ENCODE measurements around the gene PELI2.
A peak's percentile ranks its signal among the peaks of the same experiment; 100 is the strongest.

Gene PELI2

GRCh38 chr14:56143025-56143424, 24.8 kb downstream of the PELI2 start:
- Histone ChIP-seq H2AFZ (ENCODE audit: low read length, unreplicated experiment) (no peak overlapping the region), H3K4me3 (ENCODE audit: low read depth, low read length) (no peak overlapping the region), H3K27me3 (ENCODE audit: insufficient read depth, low read length) (no peaks in the 10 kb centered on the region), H3K36me3 (ENCODE audit: insufficient read depth, low read length) (no peaks in the 10 kb centered on the region), H3K79me2 (ENCODE audit: control insufficient read depth, insufficient read depth, low read length, unreplicated experiment) (no peaks in the 10 kb centered on the region), H3K27ac (ENCODE audit: low read depth, low read length) (no peak overlapping the region), H3K4me1 (ENCODE audit: control insufficient read depth, insufficient read depth, low read length, unreplicated experiment) (peaks cover 13% of the 10 kb centered on the region)

DNA sequence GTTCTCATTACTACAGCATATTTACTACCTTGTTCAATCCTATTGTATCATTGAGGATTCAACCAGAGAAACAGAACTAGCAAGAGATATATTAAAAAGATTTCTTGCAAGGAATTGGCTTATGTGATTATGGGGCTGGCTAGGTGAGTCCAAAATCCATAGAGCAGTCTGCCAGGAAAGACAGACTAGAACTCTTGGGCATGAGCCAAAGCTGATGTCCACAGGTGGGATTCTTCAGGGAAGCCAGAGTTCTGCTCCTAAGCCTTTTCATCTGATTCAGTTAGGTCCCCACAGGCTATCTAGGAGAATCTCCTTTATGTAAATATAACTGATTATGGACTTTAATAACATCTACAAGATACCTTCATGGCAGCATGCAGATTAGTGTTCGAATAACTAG, 26.0 kb downstream of the PELI2 start:
- Histone ChIP-seq H2AFZ (ENCODE audit: low read length, unreplicated experiment) (no peak overlapping the region), H3K27me3 (ENCODE audit: insufficient read depth, low read length) (no peaks in the 10 kb centered on the region), H3K36me3 (ENCODE audit: insufficient read depth, low read length) (no peaks in the 10 kb centered on the region), H3K79me2 (ENCODE audit: control insufficient read depth, insufficient read depth, low read length, unreplicated experiment) (no peaks in the 10 kb centered on the region), H3K4me1 (ENCODE audit: control insufficient read depth, insufficient read depth, low read length, unreplicated experiment) (peaks cover 13% of the 10 kb centered on the region), H3K27ac (ENCODE audit: low read depth, low read length) (no peak overlapping the region), H3K4me3 (ENCODE audit: low read depth, low read length) (no peak overlapping the region)

DNA sequence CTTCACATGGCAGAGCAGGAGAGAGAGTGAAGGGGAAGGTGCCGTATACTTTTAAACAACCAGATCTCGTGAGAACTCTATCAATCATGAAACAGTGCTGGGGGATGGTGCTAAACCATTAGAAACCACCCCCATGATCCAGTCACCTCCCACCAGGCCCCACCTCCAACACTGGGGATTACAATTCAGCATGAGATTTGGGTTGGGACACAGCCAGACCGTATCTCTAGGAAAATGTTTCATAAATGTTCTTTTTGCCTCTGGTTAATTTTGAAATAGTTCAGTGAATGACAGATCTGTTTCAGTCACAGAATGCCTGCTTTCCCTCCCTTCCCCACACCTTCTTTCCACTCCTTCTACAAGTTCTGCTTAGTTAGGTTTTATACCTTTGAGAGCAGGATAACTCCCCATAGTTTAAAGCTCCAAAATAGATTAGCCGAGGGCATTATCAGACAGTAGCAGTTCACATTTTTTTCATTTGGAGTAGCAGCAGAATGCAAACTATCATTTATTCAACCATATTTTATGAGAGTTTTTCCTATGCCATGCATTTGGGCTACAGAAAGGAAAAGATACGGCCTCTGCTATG, 27.1 kb downstream of the PELI2 start:
- Histone ChIP-seq H3K4me1 (ENCODE audit: control insufficient read depth, insufficient read depth, low read length, unreplicated experiment) (peaks cover 13% of the 10 kb centered on the region), H3K79me2 (ENCODE audit: control insufficient read depth, insufficient read depth, low read length, unreplicated experiment) (no peaks in the 10 kb centered on the region), H3K27ac (ENCODE audit: low read depth, low read length) (0 out of 2 replicates have a peak overlapping the region, but pooled peaks have one; percentile 1), H3K27me3 (ENCODE audit: insufficient read depth, low read length) (no peaks in the 10 kb centered on the region), H3K36me3 (ENCODE audit: insufficient read depth, low read length) (no peaks in the 10 kb centered on the region), H2AFZ (ENCODE audit: low read length, unreplicated experiment) (no peak overlapping the region), H3K4me3 (ENCODE audit: low read depth, low read length) (no peak overlapping the region)

- Histone ChIP-seq H3K4me3 (ENCODE audit: low read depth, low read length) (no peak overlapping the region), H3K4me1 (ENCODE audit: control insufficient read depth, insufficient read depth, low read length, unreplicated experiment) (peaks cover 13% of the 10 kb centered on the region), H3K79me2 (ENCODE audit: control insufficient read depth, insufficient read depth, low read length, unreplicated experiment) (no peaks in the 10 kb centered on the region), H3K36me3 (ENCODE audit: insufficient read depth, low read length) (no peaks in the 10 kb centered on the region), H3K27me3 (ENCODE audit: insufficient read depth, low read length) (no peaks in the 10 kb centered on the region), H2AFZ (ENCODE audit: low read length, unreplicated experiment) (no peak overlapping the region), H3K27ac (ENCODE audit: low read depth, low read length) (0 out of 2 replicates have a peak overlapping the region, but pooled peaks have one; percentile 1)
Observed at GRCh38 chr14:56145965-56146364, 27.8 kb downstream of the PELI2 start.

DNA sequence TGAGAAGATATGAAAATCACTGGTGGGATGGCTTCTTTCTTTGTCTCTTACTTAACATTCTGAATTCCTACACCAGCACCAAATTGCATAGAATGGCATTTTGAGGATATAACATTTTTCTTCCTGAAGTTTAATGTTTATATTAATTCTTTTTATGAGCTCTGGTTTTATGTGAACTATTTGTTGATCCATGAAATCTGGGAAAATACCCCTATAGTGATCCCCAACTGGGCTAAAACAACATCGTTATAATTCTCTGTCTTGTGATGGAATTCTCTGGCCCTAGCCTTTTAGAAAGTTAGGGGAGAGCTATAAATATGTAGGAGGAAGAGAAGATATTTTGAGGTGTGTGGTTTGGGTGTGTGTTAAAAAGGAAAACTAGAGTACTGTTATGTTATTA, 29.2 kb downstream of the PELI2 start:
- Histone ChIP-seq H3K4me1 (ENCODE audit: control insufficient read depth, insufficient read depth, low read length, unreplicated experiment) (peaks cover 13% of the 10 kb centered on the region), H3K27ac (ENCODE audit: low read depth, low read length) (no peak overlapping the region), H3K4me3 (ENCODE audit: low read depth, low read length) (no peak overlapping the region), H2AFZ (ENCODE audit: low read length, unreplicated experiment) (no peak overlapping the region), H3K79me2 (ENCODE audit: control insufficient read depth, insufficient read depth, low read length, unreplicated experiment) (no peaks in the 10 kb centered on the region), H3K27me3 (ENCODE audit: insufficient read depth, low read length) (no peaks in the 10 kb centered on the region), H3K36me3 (ENCODE audit: insufficient read depth, low read length) (no peaks in the 10 kb centered on the region)

- Histone ChIP-seq H3K36me3 (ENCODE audit: insufficient read depth, low read length) (no peaks in the 10 kb centered on the region), H2AFZ (ENCODE audit: low read length, unreplicated experiment) (no peak overlapping the region), H3K4me3 (ENCODE audit: low read depth, low read length) (no peak overlapping the region), H3K4me1 (ENCODE audit: control insufficient read depth, insufficient read depth, low read length, unreplicated experiment) (peaks cover 16% of the 10 kb centered on the region), H3K79me2 (ENCODE audit: control insufficient read depth, insufficient read depth, low read length, unreplicated experiment) (no peaks in the 10 kb centered on the region), H3K27me3 (ENCODE audit: insufficient read depth, low read length) (no peaks in the 10 kb centered on the region), H3K27ac (ENCODE audit: low read depth, low read length) (no peak overlapping the region)
Observed at GRCh38 chr14:56147986-56148901, 30.0 kb downstream of the PELI2 start.

DNA sequence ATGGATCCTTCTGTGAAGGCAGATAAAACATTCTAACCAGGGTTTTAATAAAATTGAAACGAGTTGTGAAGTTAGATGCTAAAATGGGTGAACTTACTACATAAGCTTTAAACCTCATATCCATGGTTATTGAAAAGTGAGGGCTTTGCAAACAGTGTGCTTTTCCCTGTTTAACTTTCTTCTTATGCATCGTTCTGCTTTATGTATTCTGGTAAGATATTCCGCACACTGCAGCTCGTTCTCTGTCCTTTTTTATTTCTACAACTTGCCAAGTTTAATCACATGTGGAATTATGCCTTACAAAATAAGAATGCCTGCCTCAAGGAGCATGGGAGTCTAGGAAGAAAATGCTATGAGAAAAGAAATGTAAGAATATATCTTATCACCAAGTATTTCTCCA, 30.9 kb downstream of the PELI2 start:
- Histone ChIP-seq H3K4me3 (ENCODE audit: low read depth, low read length) (no peak overlapping the region), H3K27ac (ENCODE audit: low read depth, low read length) (no peak overlapping the region), H3K79me2 (ENCODE audit: control insufficient read depth, insufficient read depth, low read length, unreplicated experiment) (no peaks in the 10 kb centered on the region), H2AFZ (ENCODE audit: low read length, unreplicated experiment) (no peak overlapping the region), H3K27me3 (ENCODE audit: insufficient read depth, low read length) (no peaks in the 10 kb centered on the region), H3K4me1 (ENCODE audit: control insufficient read depth, insufficient read depth, low read length, unreplicated experiment) (peaks cover 20% of the 10 kb centered on the region), H3K36me3 (ENCODE audit: insufficient read depth, low read length) (no peaks in the 10 kb centered on the region)

- Histone ChIP-seq H3K27ac (ENCODE audit: low read depth, low read length) (no peak overlapping the region), H3K36me3 (ENCODE audit: insufficient read depth, low read length) (no peaks in the 10 kb centered on the region), H3K79me2 (ENCODE audit: control insufficient read depth, insufficient read depth, low read length, unreplicated experiment) (no peaks in the 10 kb centered on the region), H2AFZ (ENCODE audit: low read length, unreplicated experiment) (no peak overlapping the region), H3K27me3 (ENCODE audit: insufficient read depth, low read length) (no peaks in the 10 kb centered on the region), H3K4me1 (ENCODE audit: control insufficient read depth, insufficient read depth, low read length, unreplicated experiment) (peaks cover 20% of the 10 kb centered on the region), H3K4me3 (ENCODE audit: low read depth, low read length) (no peak overlapping the region)
Observed at GRCh38 chr14:56149995-56150394, 31.8 kb downstream of the PELI2 start.

- H3K27ac ChIP-seq (ENCODE audit: low read depth, low read length) = no peak overlapping the region
- H2AFZ ChIP-seq (ENCODE audit: low read length, unreplicated experiment) = no peak overlapping the region
- H3K4me3 ChIP-seq (ENCODE audit: low read depth, low read length) = no peak overlapping the region
- peaks cover 16% of the 10 kb centered on the region for H3K4me1 ChIP-seq (ENCODE audit: control insufficient read depth, insufficient read depth, low read length, unreplicated experiment)
- H3K36me3 ChIP-seq (ENCODE audit: insufficient read depth, low read length) = no peaks in the 10 kb centered on the region
- H3K27me3 ChIP-seq (ENCODE audit: insufficient read depth, low read length) = no peaks in the 10 kb centered on the region
- no peaks in the 10 kb centered on the region for H3K79me2 ChIP-seq (ENCODE audit: control insufficient read depth, insufficient read depth, low read length, unreplicated experiment)
Observed at GRCh38 chr14:56150645-56151345, 32.6 kb downstream of the PELI2 start.

- Histone ChIP-seq H3K79me2 (ENCODE audit: control insufficient read depth, insufficient read depth, low read length, unreplicated experiment) (no peaks in the 10 kb centered on the region), H2AFZ (ENCODE audit: low read length, unreplicated experiment) (no peak overlapping the region), H3K36me3 (ENCODE audit: insufficient read depth, low read length) (no peaks in the 10 kb centered on the region), H3K27ac (ENCODE audit: low read depth, low read length) (no peak overlapping the region), H3K4me3 (ENCODE audit: low read depth, low read length) (no peak overlapping the region), H3K4me1 (ENCODE audit: control insufficient read depth, insufficient read depth, low read length, unreplicated experiment) (peaks cover 15% of the 10 kb centered on the region), H3K27me3 (ENCODE audit: insufficient read depth, low read length) (no peaks in the 10 kb centered on the region)
Observed at GRCh38 chr14:56152221-56152620, 34.0 kb downstream of the PELI2 start.
